HepG2 (cell line): ENCODE measurements around the gene IL17F. TPM values are rescaled to one million over a fixed set of nuclear protein-coding genes. Genes with fewer than 3 reads are reported as not detected.

Experiments
- ARNT2 ChIP-seq: sonication (generic); formaldehyde crosslinking; IDR thresholded peaks from 2 replicates; pipeline ENCODE4 v1.8.0; 2022; ENCODE audit warnings: mild to moderate bottlenecking, low read depth, missing genetic modification reagents, moderate library complexity
- CTCF ChIP-seq: sonication (generic); formaldehyde crosslinking; IDR thresholded peaks from 2 replicates; pipeline ENCODE4 v1.5.0; 2020; ENCODE audit warnings: mild to moderate bottlenecking, missing genetic modification reagents, moderate library complexity
- EP300 ChIP-seq, 3 experiments: sonication (generic) in 1 of 3; formaldehyde crosslinking in 1 of 3; IDR thresholded peaks; 2 replicates each; pipeline versions ENCODE4 v1.5.1 to v1.6.1; 2011 to 2020; ENCODE audit warnings: low read depth in 2 of 3, low read length in 2 of 3, borderline replicate concordance in 1 of 3, improper control_type of control experiment in 1 of 3, mild to moderate bottlenecking in 1 of 3, missing genetic modification reagents in 1 of 3, moderate library complexity in 1 of 3
- ESRRA ChIP-seq: sonication (generic); formaldehyde crosslinking; IDR thresholded peaks from 2 replicates; pipeline ENCODE4 v1.5.1; 2020; ENCODE audit warnings: mild to moderate bottlenecking, low read depth, missing genetic modification reagents
- FOXA3 ChIP-seq: IDR thresholded peaks from 2 replicates; pipeline ENCODE4 v1.6.1; 2016; ENCODE audit warnings: missing genetic modification reagents, missing compliant biosample characterization
- FOXM1 ChIP-seq: sonication (generic); formaldehyde crosslinking; IDR thresholded peaks from 2 replicates; pipeline ENCODE4 v1.5.0; 2020; ENCODE audit warnings: missing genetic modification reagents
- GMEB2 ChIP-seq: IDR thresholded peaks from 2 replicates; pipeline ENCODE4 v1.6.1; 2016; ENCODE audit warnings: missing biosample characterization, missing genetic modification reagents, low read depth
- JARID2 ChIP-seq: sonication (generic); formaldehyde crosslinking; IDR thresholded peaks from 2 replicates; pipeline ENCODE4 v1.8.1; 2023; ENCODE audit warnings: missing genetic modification reagents, inconsistent platforms; ENCODE audit not compliant: insufficient replicate concordance
- KAT8 ChIP-seq: IDR thresholded peaks from 2 replicates; pipeline ENCODE4 v1.6.1; 2016; ENCODE audit warnings: missing genetic modification reagents, missing compliant biosample characterization
- KDM5A ChIP-seq: fragments of 200-600 bp; sonication (generic); IDR thresholded peaks from 2 replicates; pipeline ENCODE4 v1.7.0; 2018; ENCODE audit warnings: antibody characterized with exemption, mild to moderate bottlenecking, low read length, borderline replicate concordance
- KLF9 ChIP-seq: IDR thresholded peaks from 2 replicates; pipeline ENCODE4 v1.6.1; 2016; ENCODE audit warnings: low read depth
- MYNN ChIP-seq: sonication (generic); formaldehyde crosslinking; IDR thresholded peaks from 2 replicates; pipeline ENCODE4 v1.4.0; 2020; ENCODE audit warnings: mild to moderate bottlenecking, low read depth, missing genetic modification reagents
- NAIF1 ChIP-seq: sonication (generic); formaldehyde crosslinking; IDR thresholded peaks from 2 replicates; pipeline ENCODE4 v1.5.0; 2020; ENCODE audit warnings: mild to moderate bottlenecking, missing genetic modification reagents, borderline replicate concordance
- NFKBIZ ChIP-seq: IDR thresholded peaks from 2 replicates; pipeline ENCODE4 v1.6.1; 2018; ENCODE audit warnings: missing genetic modification reagents, missing compliant biosample characterization
- PAF1 ChIP-seq: IDR thresholded peaks from 2 replicates; pipeline ENCODE4 v1.6.1; 2016; ENCODE audit warnings: missing genetic modification reagents, missing compliant biosample characterization
- THYN1 ChIP-seq: sonication (generic); formaldehyde crosslinking; IDR thresholded peaks from 2 replicates; pipeline ENCODE4 v1.8.1; 2023; ENCODE audit warnings: low read depth, mild to moderate bottlenecking, moderate library complexity, missing genetic modification reagents, borderline replicate concordance
- ZBTB21 ChIP-seq: sonication (generic); formaldehyde crosslinking; IDR thresholded peaks from 2 replicates; pipeline ENCODE4 v1.4.0; 2020; ENCODE audit warnings: missing genetic modification reagents
- ZFP37 ChIP-seq: sonication (generic); formaldehyde crosslinking; IDR thresholded peaks from 2 replicates; pipeline ENCODE4 v1.4.0; 2020; ENCODE audit warnings: missing genetic modification reagents, borderline replicate concordance
- ZNF260 ChIP-seq: sonication (generic); formaldehyde crosslinking; IDR thresholded peaks from 2 replicates; pipeline ENCODE4 v1.4.0; 2020; ENCODE audit warnings: missing genetic modification reagents, low read depth, mild to moderate bottlenecking, borderline replicate concordance
- ZNF263 ChIP-seq: sonication (generic); formaldehyde crosslinking; IDR thresholded peaks from 2 replicates; pipeline ENCODE4 v1.4.0; 2020; ENCODE audit warnings: missing genetic modification reagents
- ZNF281 ChIP-seq: sonication (generic); formaldehyde crosslinking; IDR thresholded peaks from 2 replicates; pipeline ENCODE4 v1.4.0; 2020; ENCODE audit warnings: missing genetic modification reagents, borderline replicate concordance
- ZNF605 ChIP-seq: sonication (generic); formaldehyde crosslinking; IDR thresholded peaks from 2 replicates; pipeline ENCODE4 v1.8.0; 2022; ENCODE audit warnings: mild to moderate bottlenecking, missing genetic modification reagents
- ZNF619 ChIP-seq: sonication (generic); formaldehyde crosslinking; IDR thresholded peaks from 2 replicates; pipeline ENCODE4 v1.4.0; 2020; ENCODE audit warnings: mild to moderate bottlenecking, missing genetic modification reagents
- ZNF7 ChIP-seq: IDR thresholded peaks from 2 replicates; pipeline ENCODE4 v1.6.1; 2016; ENCODE audit warnings: missing biosample characterization, missing genetic modification reagents
- ZNF75D ChIP-seq: sonication (generic); formaldehyde crosslinking; IDR thresholded peaks from 2 replicates; pipeline ENCODE4 v1.8.1; 2023; ENCODE audit warnings: missing genetic modification reagents, mild to moderate bottlenecking, borderline replicate concordance
- ZSCAN22 ChIP-seq: sonication (generic); formaldehyde crosslinking; IDR thresholded peaks from 2 replicates; pipeline ENCODE4 v1.4.0; 2020; ENCODE audit warnings: mild to moderate bottlenecking, missing genetic modification reagents
- polyA plus RNA-seq, 8 experiments: library from polyadenylated mRNA; depleted of rRNA in 3 of 8; stranded (reverse) in 7 of 8; unstranded in 1 of 8; fragments of >200 nt; fragmentation: Illumina TruSeq in 4 of 8; extraction: Trizol in 4 of 8; gene quantifications; 2 replicates each; pipeline versions ENCODE4 v1.2.1 to v1.2.3, GENCODE V29; 2011 to 2016; ENCODE audit warnings: low read depth in 4 of 8, missing spikeins in 1 of 8, mixed read lengths in 1 of 8; ENCODE audit not compliant: insufficient read depth in 1 of 8
- total RNA-seq, 5 experiments: library from RNA; depleted of rRNA; stranded (reverse); fragments of >200 nt; fragmentation: Illumina TruSeq; extraction: Trizol; gene quantifications; 2 replicates each; pipeline ENCODE4 v1.2.3, GENCODE V29; 2016; ENCODE audit warnings: low read depth in 1 of 5

Gene IL17F
- total and polyA plus RNA-seq, 2 of the 13 experiments (the other 11 are each of a cell fraction or from before 2014, with no cell fraction given), result not detected

- TF ChIP-seq PAF1 (CRISPR knock-in tag) (no peak), KAT8 (CRISPR knock-in tag) (no peak), EP300 (IDR thresholded peaks at IDR 0.05; ENCODE audit: low read depth in 2 of 2, low read length in 2 of 2) (no peak), EP300 (CRISPR knock-in tag; IDR thresholded peaks at IDR 0.05; ENCODE audit: borderline replicate concordance) (peak; percentile 24; the same call in 1 of the 2 replicates), KDM5A (0 out of 2 replicates have a peak, but pooled peaks have one; percentile 59), JARID2 (CRISPR knock-in tag) (no peak), MYNN (CRISPR knock-in tag) (peak; percentile 4; the same call in 1 of the 2 replicates), ZNF260 (0 out of 2 replicates have a peak, but pooled peaks have one; percentile 78), CTCF (no peak), GMEB2 (CRISPR knock-in tag) (0 out of 2 replicates have a peak, but pooled peaks have one; percentile 9), ZFP37 (CRISPR knock-in tag) (no peak), ESRRA (CRISPR knock-in tag) (no peak), FOXA3 (no peak), FOXM1 (CRISPR knock-in tag) (no peak), THYN1 (CRISPR knock-in tag) (peak; percentile 78; the same call in 1 of the 2 replicates), ZNF605 (CRISPR knock-in tag) (no peak), ARNT2 (CRISPR knock-in tag) (no peak), ZNF75D (CRISPR knock-in tag) (peak; percentile 68), ZNF281 (peak; percentile 90), ZSCAN22 (CRISPR knock-in tag) (no peak), KLF9 (CRISPR knock-in tag) (no peak), ZNF263 (CRISPR knock-in tag) (no peak), NFKBIZ (0 out of 2 replicates have a peak, but pooled peaks have one; percentile 40), NAIF1 (0 out of 2 replicates have a peak, but pooled peaks have one; percentile 62), ZNF619 (CRISPR knock-in tag) (0 out of 2 replicates have a peak, but pooled peaks have one; percentile 23), ZNF7 (CRISPR knock-in tag) (no peak), ZBTB21 (CRISPR knock-in tag) (no peak)
Measured at GRCh38 chr6:52284131-52284459, 39.8 kb upstream of the IL17F start (continued).
